Measurements from ENCODE around the gene DGUOK. TPM values are rescaled to one million over a fixed set of nuclear protein-coding genes. Genes with fewer than 3 reads are reported as not detected.

DGUOK gene
- total and polyA plus RNA-seq, 2 of the 4 experiments (the other 2 are of a cell fraction): 66.3 to 111 TPM

DNA sequence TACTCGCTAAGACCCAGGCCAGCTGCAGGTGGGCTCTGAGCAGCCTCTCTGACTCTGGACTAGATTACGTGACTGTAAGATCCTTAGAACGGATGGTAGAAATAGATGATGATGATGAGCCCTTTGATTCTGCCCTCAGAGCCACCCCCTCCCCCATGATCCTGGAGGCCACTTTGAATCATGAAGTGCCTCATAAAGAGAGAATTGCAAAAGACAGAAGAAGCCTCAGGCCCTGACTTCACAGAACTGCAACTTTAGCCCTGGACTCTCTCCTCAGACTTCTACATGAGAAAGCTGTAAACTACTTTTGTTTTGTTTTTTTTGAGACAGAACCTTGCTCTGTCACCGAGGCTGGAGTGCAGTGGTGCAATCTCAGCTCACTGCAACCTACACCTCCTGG lies 42.7 kb downstream of the DGUOK start:
- Histone ChIP-seq H3K18ac (ENCODE audit: low read depth, low read length) (peak overlapping the region; percentile 56; the same call in 1 of the 2 replicates), H3K4me1 (ENCODE audit: control insufficient read depth, insufficient read depth, low read length) (peaks cover 4% of the 10 kb centered on the region; the same call in 1 of the 2 replicates), H2BK15ac (ENCODE audit: low read depth, low read length) (no peak overlapping the region), H3K23ac (ENCODE audit: low read depth, low read length) (no peak overlapping the region), H2AK9ac (replicated peaks; ENCODE audit: low read depth, low read length, poor library complexity) (no peak overlapping the region), H3K27me3 (ENCODE audit: control insufficient read depth, insufficient read depth, low read length) (peaks cover 2% of the 10 kb centered on the region; the same call in 1 of the 2 replicates), H2BK120ac (ENCODE audit: low read depth, low read length) (no peak overlapping the region), H3K4ac (ENCODE audit: low read depth, low read length) (no peak overlapping the region), H3K27ac (ENCODE audit: insufficient read depth, low read length) (no peak overlapping the region; the same call in 1 of the 2 replicates), H4K91ac (ENCODE audit: insufficient read depth, low read depth, low read length) (no peak overlapping the region), H4K20me1 (ENCODE audit: insufficient read depth, low read length) (no peaks in the 10 kb centered on the region), H3K14ac (replicated peaks; ENCODE audit: low read depth, low read length) (no peak overlapping the region), H2AFZ (replicated peaks; ENCODE audit: low read length, poor library complexity) (peak overlapping the region; percentile 40), H3K36me3 (ENCODE audit: control insufficient read depth, insufficient read depth, low read length) (no peaks in the 10 kb centered on the region), H2AK5ac (ENCODE audit: low read depth, low read length) (0 out of 2 replicates have a peak overlapping the region, but pooled peaks have one; percentile 33), H3K9me3 (ENCODE audit: control insufficient read depth, insufficient read depth, low read length) (no peaks in the 10 kb centered on the region), H2BK20ac (ENCODE audit: low read depth, low read length) (no peak overlapping the region), H3K4me3 (ENCODE audit: insufficient read depth, low read depth, low read length) (no peak overlapping the region), H3K79me1 (ENCODE audit: low read depth in 1 of 2, low read length in 2 of 2) (no peaks in the 10 kb centered on the region), H3K4me2 (ENCODE audit: low read depth, low read length) (no peak overlapping the region; the same call in 1 of the 2 replicates), H3K9ac (ENCODE audit: low read depth, low read length) (no peak overlapping the region), H4K8ac (ENCODE audit: low read depth in 2 of 2, low read length in 2 of 2) (no peak overlapping the region), H4K5ac (ENCODE audit: low read depth, low read length) (no peak overlapping the region), H3K9me1 (ENCODE audit: insufficient read depth, low read length) (peaks cover 4% of the 10 kb centered on the region; the same call in 1 of the 2 replicates), H2BK5ac (ENCODE audit: low read depth, low read length, poor library complexity, severe bottlenecking) (no peak overlapping the region), H3K56ac (ENCODE audit: extremely low read depth, insufficient read depth, low read length) (no peak overlapping the region)
- ChIA-PET POLR2A (ENCODE audit: unreplicated experiment) (interaction anchor here (0.5 kb wide), 1 partner anchor 123 kb away, joined by 3 read pairs; no protein-coding TSS in a partner anchor), CTCF (no interaction called here)
- dilution Hi-C loops (cut with HindIII; ENCODE audit: low sequenced_read_pairs, unreplicated experiment): no loop called here
- no TSS peak for BruUV-seq (replicated peaks)
- DNase-seq (no peak), ATAC-seq (ENCODE audit: low read depth) (peak; percentile 38)
- intact Hi-C loops (cut with micrococcal nuclease): no loop called here
- WGBS, 2 experiments (ENCODE audit: extremely low coverage in 2 of 2, insufficient read length in 1 of 2): no CpG with 5 or more reads among the region's 4 CpGs
- TF ChIP-seq POLR2A (IDR thresholded peaks at IDR 0.05; ENCODE audit: low read depth, low read length) (no peak), MAFK (IDR thresholded peaks at IDR 0.05; ENCODE audit: low read depth, low read length) (no peak), SMC3 (IDR thresholded peaks at IDR 0.05; ENCODE audit: low read depth, low read length) (no peak), MAZ (IDR thresholded peaks at IDR 0.05; ENCODE audit: borderline replicate concordance, low read depth, low read length) (no peak), NFE2L2 (IDR thresholded peaks at IDR 0.05; ENCODE audit: low read depth, low read length) (no peak), RFX5 (IDR thresholded peaks at IDR 0.05; ENCODE audit: low read depth, low read length) (no peak), CHD1 (IDR thresholded peaks at IDR 0.05; ENCODE audit: low read depth, low read length) (no peak), MXI1 (IDR thresholded peaks at IDR 0.05; ENCODE audit: borderline replicate concordance, low read depth, low read length) (no peak), RAD21 (IDR thresholded peaks at IDR 0.05; ENCODE audit: low read length) (no peak), FOS (IDR thresholded peaks at IDR 0.05; ENCODE audit: low read depth, low read length) (no peak), USF2 (IDR thresholded peaks at IDR 0.05; ENCODE audit: low read depth, low read length) (no peak), CEBPB (IDR thresholded peaks at IDR 0.05; ENCODE audit: low read depth, low read length) (no peak), BHLHE40 (IDR thresholded peaks at IDR 0.05; ENCODE audit: low read depth, low read length) (no peak), RCOR1 (IDR thresholded peaks at IDR 0.05; ENCODE audit: insufficient replicate concordance, low read length) (no peak)
- TF ChIP-seq, protein P1, sequence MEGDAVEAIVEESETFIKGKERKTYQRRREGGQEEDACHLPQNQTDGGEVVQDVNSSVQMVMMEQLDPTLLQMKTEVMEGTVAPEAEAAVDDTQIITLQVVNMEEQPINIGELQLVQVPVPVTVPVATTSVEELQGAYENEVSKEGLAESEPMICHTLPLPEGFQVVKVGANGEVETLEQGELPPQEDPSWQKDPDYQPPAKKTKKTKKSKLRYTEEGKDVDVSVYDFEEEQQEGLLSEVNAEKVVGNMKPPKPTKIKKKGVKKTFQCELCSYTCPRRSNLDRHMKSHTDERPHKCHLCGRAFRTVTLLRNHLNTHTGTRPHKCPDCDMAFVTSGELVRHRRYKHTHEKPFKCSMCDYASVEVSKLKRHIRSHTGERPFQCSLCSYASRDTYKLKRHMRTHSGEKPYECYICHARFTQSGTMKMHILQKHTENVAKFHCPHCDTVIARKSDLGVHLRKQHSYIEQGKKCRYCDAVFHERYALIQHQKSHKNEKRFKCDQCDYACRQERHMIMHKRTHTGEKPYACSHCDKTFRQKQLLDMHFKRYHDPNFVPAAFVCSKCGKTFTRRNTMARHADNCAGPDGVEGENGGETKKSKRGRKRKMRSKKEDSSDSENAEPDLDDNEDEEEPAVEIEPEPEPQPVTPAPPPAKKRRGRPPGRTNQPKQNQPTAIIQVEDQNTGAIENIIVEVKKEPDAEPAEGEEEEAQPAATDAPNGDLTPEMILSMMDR (conservative IDR thresholded peaks at IDR 0.05; ENCODE audit: low read depth, low read length): no peak
- TF ChIP-seq, protein P2, sequence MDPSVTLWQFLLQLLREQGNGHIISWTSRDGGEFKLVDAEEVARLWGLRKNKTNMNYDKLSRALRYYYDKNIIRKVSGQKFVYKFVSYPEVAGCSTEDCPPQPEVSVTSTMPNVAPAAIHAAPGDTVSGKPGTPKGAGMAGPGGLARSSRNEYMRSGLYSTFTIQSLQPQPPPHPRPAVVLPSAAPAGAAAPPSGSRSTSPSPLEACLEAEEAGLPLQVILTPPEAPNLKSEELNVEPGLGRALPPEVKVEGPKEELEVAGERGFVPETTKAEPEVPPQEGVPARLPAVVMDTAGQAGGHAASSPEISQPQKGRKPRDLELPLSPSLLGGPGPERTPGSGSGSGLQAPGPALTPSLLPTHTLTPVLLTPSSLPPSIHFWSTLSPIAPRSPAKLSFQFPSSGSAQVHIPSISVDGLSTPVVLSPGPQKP (IDR thresholded peaks at IDR 0.05; ENCODE audit: borderline replicate concordance, low read depth, low read length): no peak
- in situ Hi-C loops (cut with MboI; ENCODE audit: low sequenced_read_pairs): no loop called here

All from IMR-90 (cell line).